NB4 (cell line): Measurements from ENCODE around the gene URB2.
"Not testable (repeated sequence)": the region's sequence is repeated elsewhere in the genome, so short reads cannot be mapped to it uniquely, and the experiment has no call there.

Experiments used
- DNase-seq: peaks from one replicate; pipeline ENCODE4 v3.0.0; 2010; ENCODE audit warnings: low read depth
- H3K4me3 ChIP-seq: one replicate; pipeline ENCODE4 v1.5.1; 2011; ENCODE audit warnings: mild to moderate bottlenecking, low read depth, low read length, moderate library complexity
- MYC ChIP-seq: IDR thresholded peaks from 2 replicates; pipeline ENCODE4 v1.6.1; 2011; ENCODE audit warnings: low read depth, low read length
- POLR2A ChIP-seq: IDR thresholded peaks from 2 replicates; pipeline ENCODE4 v1.6.1; 2011; ENCODE audit warnings: mild to moderate bottlenecking; ENCODE audit not compliant: insufficient read length; ENCODE audit errors: extremely low read depth
- TF ChIP-seq, protein P1 (sequence below): IDR thresholded peaks from 2 replicates; pipeline ENCODE4 v1.6.1; 2011; ENCODE audit warnings: low read depth, low read length
- TF ChIP-seq, protein P2 (sequence below): IDR thresholded peaks from one replicate; pipeline ENCODE4 v1.5.1; 2012; ENCODE audit warnings: low read depth, low read length

Gene URB2

DNA sequence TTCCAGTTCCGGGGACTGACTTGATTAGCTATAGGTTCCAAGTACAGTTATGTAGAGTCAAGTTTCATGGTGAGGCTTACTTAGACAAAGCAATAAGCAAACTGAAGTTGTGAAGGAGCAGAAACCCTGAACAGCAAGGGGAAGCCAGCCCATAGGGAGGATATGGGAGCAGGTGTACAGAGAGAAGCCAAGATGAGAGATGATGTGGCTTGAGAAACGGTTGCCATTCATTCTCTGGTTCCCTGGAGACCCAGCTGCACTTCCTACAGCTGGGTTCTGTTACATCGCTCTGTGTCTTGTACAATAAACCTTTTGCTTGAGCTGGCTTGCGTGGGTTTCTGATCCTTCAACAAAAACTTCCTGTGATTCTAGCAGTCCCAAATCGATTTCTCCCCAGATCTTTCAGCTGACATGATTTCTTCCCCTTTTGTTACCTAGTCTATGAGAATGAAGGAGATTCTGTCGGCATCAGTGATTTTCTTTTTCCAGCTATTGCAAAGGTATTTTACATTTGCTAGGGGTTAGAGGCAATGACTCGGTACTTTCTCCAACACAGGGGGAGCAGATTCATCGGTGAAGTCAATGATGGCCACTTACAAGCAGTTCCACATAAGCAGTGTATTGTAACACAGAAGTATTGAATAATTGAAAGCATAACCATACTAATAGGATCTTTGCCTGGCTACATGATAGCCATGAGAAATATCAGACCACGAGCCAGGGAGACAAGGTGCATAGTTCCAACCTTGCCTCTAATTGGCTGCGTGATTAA, 67.3 kb downstream of the URB2 start:
- TF ChIP-seq, protein P1, sequence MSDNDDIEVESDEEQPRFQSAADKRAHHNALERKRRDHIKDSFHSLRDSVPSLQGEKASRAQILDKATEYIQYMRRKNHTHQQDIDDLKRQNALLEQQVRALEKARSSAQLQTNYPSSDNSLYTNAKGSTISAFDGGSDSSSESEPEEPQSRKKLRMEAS = no peak
- TF ChIP-seq POLR2A (no peak), MYC (no peak)
- TF ChIP-seq, protein P2, sequence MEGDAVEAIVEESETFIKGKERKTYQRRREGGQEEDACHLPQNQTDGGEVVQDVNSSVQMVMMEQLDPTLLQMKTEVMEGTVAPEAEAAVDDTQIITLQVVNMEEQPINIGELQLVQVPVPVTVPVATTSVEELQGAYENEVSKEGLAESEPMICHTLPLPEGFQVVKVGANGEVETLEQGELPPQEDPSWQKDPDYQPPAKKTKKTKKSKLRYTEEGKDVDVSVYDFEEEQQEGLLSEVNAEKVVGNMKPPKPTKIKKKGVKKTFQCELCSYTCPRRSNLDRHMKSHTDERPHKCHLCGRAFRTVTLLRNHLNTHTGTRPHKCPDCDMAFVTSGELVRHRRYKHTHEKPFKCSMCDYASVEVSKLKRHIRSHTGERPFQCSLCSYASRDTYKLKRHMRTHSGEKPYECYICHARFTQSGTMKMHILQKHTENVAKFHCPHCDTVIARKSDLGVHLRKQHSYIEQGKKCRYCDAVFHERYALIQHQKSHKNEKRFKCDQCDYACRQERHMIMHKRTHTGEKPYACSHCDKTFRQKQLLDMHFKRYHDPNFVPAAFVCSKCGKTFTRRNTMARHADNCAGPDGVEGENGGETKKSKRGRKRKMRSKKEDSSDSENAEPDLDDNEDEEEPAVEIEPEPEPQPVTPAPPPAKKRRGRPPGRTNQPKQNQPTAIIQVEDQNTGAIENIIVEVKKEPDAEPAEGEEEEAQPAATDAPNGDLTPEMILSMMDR = no peak
- H3K4me3 ChIP-seq = no peak overlapping the region
- peak; percentile 50 for DNase-seq

DNA sequence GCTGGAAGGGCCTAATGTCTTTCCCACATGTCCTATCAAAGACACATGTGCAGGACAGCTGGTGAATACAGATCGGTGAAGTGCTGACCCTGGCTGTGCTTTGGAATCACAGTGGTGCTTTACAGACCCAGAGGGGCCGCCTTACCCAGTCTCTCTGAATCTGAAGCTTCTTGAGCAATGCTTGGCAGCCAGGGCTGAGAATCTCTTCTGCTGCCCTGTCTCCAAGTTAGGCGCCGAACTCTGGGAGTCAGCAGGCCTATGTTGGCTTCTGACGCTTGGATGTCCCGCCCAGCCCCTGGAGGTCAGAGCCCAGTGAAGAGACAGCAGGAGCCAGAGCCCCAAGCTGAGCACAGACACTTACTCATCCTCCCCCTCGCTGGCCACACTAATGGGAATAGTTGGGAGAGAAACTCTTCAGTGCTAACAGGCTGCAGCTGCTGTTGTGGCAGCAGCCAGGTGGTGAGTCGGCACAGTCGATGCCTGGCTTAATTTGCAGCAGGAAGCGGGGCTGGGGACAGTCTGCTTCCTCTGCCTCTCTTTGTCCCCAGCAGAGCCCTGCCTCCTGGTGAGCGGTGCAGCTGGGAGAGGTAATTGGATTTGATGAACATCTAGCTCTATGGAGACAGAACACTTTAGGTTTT, 68.1 kb downstream of the URB2 start:
- H3K4me3 ChIP-seq = no peak overlapping the region
- no peak for TF ChIP-seq POLR2A
- TF ChIP-seq MYC = no peak
- TF ChIP-seq, protein P1 = no peak
- TF ChIP-seq, protein P2 = no peak
- DNase-seq = peak; percentile 51

DNA sequence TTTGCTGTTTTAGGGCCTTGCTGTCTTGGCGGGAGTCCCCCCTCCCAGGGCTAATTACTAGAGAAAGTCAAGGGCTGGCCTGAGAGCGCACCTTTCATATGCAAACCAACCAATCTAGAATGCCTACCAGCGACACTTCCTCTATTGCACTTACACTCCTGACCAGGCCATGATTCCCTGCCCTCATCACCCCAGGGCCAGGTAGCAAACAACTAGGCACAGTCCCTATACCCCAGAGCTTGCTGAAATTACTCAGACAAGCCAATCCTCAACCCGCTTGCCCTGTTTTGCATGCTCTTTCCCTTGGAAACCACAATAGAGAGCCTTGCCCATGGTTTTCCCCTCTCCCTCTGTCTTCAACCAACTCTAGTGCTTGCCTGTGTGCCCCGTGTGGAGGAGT, 70.3 kb downstream of the URB2 start:
- no peak for DNase-seq
- TF ChIP-seq MYC = no peak
- TF ChIP-seq, protein P1 = no peak
- no peak for TF ChIP-seq POLR2A
- TF ChIP-seq, protein P2 = no peak
- no peak overlapping the region for H3K4me3 ChIP-seq

DNA sequence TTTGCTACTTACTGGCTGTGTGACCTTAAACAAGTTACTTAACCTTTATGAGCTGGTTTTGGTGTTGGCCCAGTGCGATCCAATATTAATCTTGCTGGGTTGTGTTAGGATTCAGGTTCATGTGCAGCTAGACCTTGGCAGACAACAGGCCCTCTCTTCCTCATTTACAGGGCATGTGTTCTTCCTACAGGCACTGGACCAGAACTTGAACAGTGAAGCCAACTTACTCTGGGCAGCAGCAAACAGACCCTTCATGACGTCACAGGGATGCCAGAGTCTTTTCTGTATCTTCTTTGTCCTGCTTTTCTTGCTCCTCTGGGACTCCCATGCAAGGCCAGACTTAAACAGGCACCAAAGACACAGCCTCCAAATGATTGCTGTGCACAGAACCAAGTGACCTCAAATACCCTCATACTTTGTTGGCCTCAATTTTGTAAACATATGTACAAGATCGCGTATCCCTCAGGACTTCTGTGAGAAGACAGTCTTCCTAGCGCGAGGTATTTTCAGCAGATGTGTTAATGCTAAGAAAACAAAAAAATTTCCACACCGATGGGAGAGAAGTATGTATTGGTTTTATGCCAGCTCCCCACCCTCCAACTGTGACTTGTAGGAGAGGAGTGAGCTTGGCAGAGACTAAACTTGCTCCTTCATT, 73.7 kb downstream of the URB2 start:
- TF ChIP-seq, protein P1 = no peak
- TF ChIP-seq POLR2A (no peak), MYC (no peak)
- TF ChIP-seq, protein P2 = no peak

DNA sequence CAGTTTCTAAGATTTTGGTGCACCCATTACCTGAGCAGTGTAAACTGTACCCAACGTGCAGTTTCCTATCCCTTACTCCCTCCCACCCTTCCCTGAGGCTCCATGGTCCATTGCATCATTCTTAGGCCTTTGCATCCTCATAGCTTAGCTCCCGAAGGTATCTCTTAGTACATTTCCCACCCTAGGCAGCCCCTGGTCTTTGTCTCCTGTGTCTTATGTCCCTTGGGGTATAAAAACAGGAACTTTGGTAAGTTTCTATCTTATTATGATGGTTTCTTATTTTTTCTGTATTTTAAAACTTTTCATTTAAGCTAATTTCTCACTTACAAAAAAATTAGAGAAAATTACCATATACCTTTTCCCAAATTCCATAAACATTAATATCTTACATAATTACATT, 78.1 kb downstream of the URB2 start:
- H3K4me3 ChIP-seq = no peak overlapping the region
- TF ChIP-seq, protein P1 = no peak
- TF ChIP-seq POLR2A = no peak
- TF ChIP-seq, protein P2 = no peak
- no peak for TF ChIP-seq MYC
- peak; percentile 18 for DNase-seq

More for the DNA sequence above, 73.7 kb downstream of the URB2 start:
- no peak for DNase-seq
- no peak overlapping the region for H3K4me3 ChIP-seq

DNA sequence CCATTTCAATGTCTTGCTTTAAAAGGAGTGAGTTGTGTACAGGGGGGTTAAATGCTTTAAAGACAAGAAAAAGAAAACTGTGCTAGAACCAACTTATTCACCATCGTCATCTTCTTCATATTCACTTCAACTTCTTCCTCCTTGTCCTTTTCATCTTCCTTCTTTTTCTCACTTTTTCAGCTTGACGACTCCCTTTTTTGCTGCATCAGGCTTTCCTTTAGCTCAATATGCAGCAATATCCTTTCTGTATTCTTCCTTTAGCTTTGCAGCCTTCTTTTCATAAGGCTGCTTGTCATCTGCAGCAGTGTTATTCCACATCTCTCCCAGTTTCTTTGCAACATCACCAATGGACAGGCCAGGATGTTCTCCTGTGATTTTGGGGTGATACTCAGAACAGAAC, 79.1 kb downstream of the URB2 start:
- H3K4me3 ChIP-seq, DNase-seq: not testable (repeated sequence)

DNA sequence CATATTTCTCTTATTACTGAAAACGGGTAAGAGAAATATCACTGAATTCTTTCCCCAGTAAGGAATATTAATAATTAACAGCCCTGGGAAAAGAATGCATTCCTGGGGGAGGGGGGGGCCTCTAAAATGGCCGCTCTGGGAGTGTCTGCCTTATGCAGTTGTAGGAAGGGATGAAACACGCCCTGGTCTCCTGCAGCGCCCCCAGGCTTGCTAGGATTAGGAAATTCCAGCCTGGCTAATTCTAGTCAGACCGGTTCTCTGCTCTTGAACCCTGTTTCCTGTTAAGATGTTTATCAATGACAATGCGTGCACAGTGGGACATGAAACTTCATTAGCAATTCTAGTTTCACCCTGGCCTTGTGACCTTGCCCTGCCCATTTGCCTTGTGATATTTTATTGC, 81.1 kb downstream of the URB2 start:
- not testable (repeated sequence) for DNase-seq, H3K4me3 ChIP-seq
